Activated CD4-positive, alpha-beta T cell treated with anti-CD3 and anti-CD28 coated beads, Interleukin-2, amount 50 U/mL, for 1 hour (primary cell): Measurements from ENCODE around the gene SHFL.

Experiments
- DNase-seq: peaks from one replicate; pipeline ENCODE4 v3.0.0-alpha.2; 2020

SHFL gene

DNA sequence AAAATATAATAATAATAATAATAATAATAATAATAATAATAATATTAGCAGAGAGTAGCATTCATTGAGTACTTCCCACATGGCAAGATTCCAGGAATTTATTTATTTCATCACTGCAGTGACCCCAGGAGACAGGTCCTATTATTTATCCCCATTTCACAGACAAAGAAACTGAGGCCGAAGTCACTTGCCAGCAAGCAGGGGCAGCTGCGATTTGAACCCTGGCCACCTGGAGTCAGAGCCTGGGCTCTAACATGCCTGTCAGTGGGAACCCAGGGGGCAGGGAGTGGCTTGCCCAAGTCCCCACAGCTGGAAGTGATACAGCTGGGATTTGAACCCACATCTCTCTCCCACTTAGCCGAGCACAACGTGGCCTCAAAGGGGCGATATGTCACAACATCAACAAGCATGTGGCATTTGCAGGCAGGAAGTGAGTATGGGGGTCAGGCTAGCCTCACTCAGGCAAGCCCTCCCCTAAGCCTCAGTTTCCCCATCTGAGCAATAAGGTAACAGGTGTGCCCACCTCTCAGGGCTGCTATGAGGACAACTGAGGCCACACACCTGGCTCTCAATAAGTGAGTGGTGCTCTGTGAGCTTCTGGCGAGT lies 2.9 kb downstream of the SHFL start:
- no peak for DNase-seq

DNA sequence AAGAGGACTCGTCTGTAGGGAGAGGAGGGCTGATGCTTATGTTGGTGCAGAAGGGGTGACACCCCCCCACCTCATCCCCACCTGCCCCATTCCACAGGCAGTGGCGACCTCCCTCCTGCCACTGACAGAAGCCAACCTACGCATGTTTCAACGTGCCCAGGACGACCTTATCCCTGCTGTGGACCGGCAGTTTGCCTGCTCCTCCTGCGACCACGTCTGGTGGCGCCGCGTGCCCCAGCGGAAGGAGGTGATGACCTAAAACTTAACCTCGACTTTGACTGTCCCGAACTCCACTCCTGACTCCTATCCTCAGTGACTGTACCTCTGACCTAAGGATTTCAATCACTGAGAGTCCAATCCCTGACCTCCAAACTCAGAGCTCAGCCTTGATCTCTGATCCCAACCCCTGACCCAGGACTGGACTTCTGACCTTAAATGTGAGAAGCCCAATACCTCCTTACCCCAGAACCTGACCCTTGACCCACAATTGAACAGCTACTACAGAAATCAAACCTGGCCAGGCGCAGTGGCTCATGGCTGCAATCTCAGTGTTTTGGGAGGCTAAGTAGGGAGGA lies 3.8 kb downstream of the SHFL start:
- no peak for DNase-seq

DNA sequence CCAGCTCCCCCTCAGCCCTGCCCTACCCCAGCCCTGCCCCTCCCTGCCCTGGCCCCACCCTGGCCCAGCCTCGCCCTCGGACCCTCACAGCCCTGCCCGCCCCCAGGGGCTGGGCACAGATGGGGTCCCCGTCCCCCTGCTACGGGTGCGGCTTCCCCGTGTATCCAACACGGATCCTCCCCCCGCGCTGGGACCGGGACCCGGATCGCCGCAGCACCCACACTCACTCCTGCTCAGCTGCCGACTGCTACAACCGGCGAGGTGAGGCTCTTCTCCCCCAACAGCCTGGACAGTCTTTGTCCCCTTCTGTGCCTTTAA lies 5.2 kb downstream of the SHFL start:
- DNase-seq, result no peak

DNA sequence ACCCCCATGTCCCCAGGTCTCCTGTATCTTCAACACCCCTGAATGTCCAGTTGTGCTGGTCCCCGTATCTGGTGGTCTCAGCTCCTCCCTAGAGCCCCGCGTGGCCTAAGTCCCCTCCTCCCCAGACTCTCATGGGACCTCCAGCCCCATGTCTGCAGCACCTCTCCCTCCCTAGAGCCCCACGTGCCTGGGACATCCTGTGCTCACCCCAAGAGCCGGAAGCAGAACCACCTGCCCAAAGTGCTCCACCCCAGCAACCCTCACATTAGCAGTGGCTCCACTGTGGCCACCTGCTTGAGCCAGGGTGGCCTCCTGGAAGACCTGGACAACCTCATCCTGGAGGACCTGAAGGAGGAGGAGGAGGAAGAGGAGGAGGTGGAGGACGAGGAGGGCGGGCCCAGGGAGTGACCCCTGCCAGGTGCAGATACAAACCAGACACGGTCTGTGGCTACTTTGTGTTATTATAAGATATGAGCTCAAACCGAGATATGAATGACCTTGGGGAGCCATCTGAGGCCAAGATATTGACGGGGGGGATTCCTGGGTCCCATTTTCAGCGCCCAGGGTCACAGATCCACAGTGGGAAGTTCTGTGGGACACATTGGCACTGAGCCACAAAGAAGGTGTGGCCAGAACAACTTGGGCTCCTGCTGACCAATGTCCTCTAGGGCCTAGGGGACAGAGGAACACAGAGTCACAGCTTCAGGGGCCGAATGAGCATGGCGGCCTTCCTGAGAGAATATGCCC lies 6.0 kb downstream of the SHFL start:
- no peak for DNase-seq

DNA sequence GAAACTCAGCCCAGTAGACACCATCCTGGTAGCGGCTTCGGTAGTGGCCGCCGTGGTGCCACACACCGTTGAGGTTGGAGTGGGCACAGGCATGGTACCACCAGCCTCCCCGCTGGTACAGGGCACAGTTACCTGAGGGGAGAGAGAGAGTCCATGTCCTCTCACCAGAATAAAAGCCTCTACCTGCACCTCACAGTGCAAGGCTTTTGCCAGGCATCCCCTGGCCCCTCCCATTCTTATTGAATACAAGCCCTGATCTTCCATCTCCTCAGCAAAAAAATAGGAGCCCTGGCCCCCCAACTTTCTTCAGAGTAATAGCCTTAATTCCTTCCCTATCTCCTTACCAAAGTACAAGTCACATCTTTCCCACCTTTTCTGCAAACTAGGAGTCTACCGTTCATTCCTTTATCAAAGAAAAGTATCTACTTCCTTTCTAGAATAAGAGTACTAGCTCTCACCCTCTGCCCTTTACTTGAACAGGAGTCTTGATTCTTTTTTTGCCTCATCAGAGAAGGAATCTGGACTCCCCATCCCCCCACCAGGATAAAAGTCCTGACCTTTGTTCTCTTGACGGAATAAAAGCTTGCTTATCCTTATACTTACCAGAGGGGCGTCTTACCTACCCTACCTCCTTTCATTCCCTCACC lies 6.7 kb downstream of the SHFL start:
- no peak for DNase-seq

DNA sequence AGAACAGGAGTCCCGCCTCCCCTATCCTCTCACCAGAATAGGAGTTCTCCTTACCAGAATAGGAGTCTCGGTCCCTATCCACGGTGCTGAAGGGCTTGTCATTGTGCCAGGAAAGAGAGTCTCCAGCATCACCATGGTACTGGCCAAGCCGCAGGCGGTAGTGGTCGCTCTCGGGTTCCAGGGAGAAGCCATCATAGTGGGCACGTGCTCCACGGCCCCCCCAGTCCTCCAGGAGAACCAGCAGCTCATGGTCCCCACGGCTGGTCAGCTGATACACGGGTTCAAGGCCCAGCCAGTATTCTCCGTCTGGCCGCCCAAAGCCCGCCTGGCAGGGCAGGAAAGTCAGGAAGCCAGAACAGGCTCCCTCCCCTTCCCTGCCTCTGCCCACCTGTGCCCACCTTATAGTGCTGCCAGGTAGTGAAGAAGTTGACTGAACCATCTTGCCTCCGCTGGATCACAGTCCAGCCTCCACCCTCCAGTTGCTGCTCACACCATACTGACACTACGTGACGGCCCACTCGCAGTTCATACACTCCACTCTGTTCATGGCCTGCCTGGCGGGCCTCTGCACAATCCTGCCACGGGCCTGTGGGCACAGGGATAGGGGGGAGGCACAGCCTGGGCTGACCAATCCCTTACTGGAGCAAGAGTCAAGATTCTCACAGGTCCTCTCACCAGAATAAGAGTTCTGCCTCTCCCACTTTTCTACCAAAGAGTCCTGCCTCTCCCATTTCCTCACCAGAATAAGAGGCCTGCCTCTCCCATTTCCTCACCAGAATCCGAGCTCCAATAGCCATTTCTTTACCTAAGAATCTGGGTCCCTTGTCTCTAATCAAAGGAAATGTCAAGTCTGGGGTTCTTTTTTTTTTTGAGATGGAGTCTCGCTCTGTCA lies 7.4 kb downstream of the SHFL start:
- no peak for DNase-seq

DNA sequence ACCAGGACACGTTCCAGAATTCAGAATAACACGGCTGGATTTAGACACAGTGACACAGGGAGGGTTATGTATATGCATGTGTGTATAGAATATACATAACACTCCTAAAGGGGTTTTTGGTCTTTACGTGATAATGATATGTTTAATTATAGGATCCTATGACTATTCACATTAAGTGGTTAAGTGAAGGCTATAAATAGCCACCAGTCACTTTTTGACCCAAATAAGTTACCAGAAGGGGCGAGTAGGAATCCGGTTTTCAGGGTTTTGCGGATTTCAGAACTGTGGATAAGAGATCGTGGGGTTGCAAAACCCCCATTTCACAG lies 9.5 kb downstream of the SHFL start:
- no peak for DNase-seq

DNA sequence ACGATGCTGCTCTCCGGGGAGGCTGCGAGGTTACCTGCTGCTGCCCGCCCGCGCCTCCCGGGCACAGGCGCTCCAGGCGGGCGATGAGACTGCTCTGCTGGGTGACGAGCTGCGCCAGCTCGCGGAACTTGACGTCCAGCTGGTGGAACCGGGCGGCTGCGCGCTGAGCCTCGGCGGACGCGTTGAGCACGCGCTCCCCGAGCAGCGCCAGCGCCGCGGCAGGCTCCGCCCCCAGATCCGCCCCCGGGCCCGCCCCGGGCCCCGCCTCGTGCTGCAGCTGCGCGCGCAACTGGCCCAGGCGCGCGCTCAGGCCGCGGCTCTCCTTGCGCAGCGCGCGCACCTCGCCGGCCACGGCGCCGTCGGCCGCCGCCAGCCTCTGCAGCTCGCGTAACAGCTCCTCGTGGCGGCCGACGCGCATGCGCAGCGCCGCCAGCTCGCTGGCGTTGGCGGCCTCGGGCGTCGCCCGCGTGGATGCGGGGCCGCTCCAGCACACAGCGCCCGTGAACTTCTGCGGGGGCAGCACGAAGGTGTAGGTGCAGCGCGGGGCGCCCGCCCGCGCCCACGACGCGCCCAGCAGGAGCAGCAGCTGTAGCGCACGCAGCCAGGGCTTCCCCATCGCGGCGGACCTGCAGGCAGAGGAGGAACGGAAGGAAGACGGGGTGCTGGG lies 10.0 kb downstream of the SHFL start:
- peak; percentile 86 for DNase-seq

DNA sequence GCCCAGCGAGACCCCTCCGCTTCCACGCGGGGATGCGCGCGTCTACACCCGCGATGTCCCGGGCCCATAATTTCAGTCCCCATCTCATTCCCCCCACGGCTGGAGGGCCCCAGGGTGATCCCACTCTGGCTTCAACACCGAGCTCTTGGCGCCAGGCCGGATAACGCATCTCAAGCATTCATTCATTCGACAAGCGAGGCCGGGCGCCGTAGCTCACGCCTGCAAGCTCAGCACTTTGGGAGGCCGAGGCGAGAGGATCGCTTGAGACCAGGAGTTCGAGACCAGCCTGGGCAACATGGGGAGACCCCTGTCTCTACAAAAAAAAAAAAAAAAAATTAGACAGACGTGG lies 10.5 kb downstream of the SHFL start:
- DNase-seq, result no peak

DNA sequence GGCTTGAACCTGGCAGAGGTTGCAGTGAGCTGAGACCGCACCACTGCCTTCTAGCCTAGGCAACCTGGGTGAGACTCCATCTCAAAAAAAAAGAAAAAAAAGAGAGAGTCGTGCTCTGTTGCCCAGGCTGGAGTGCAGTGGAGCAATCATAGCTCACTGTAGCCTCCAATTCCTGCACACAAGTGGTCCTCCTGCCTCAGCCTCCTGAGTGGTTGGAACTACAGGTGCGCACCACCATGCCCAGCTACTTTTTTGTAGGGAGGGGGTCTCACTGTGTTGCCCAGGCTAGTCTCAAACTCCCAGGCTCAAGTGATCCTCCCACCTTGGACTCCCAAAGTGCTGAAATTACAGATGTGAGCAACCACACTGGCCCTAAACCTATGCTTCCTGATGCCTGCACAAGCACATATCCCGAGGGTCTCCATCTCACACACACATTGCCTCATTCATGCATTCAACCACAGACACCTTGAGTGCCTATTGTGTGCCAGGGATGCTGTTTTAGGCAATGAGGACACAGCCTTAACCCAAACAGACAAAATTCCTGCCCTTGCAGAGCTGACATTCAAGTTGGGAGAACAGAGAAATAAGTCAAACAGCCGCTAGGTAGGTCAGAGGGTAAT lies 14.2 kb downstream of the SHFL start:
- DNase-seq, result no peak

DNA sequence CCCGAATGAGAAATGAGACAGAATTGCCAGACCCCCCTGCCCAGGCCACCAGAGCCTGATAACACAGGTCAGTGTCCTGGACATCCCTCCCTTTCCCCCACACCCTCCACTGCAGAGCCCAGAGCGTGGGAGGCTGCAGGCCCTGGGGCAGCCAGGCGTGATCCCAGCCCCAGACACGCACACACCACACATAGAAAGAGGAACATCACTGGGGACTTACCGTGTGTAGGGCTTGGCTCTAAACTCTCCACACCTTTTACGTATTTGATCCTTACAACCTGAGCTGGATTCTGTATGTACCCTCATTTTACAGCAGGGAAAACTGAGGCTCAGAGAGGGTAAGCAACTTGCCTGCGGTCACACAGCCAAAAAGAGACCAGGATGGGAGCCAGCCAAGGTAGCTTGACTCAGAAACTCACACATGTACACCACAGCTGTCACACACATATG lies 16.7 kb downstream of the SHFL start:
- no peak for DNase-seq

DNA sequence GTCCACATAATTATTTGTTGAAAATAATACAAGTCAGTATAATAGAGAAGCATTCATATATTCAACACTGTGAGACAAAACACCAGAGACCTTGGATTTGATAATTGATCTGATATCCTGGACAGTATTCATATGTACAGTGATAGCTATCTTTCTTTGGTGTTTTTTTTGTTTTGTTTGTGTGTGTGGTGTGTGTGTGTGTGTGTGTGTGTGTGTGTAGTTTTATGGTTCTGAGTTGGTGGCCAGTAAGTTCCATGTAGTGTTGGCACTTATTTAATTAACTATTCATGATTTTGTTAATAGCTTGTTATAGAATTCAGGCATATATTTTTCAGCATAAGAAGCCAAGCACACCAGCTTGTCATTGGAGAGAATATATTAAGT lies 18.0 kb downstream of the SHFL start:
- DNase-seq, result no peak

DNA sequence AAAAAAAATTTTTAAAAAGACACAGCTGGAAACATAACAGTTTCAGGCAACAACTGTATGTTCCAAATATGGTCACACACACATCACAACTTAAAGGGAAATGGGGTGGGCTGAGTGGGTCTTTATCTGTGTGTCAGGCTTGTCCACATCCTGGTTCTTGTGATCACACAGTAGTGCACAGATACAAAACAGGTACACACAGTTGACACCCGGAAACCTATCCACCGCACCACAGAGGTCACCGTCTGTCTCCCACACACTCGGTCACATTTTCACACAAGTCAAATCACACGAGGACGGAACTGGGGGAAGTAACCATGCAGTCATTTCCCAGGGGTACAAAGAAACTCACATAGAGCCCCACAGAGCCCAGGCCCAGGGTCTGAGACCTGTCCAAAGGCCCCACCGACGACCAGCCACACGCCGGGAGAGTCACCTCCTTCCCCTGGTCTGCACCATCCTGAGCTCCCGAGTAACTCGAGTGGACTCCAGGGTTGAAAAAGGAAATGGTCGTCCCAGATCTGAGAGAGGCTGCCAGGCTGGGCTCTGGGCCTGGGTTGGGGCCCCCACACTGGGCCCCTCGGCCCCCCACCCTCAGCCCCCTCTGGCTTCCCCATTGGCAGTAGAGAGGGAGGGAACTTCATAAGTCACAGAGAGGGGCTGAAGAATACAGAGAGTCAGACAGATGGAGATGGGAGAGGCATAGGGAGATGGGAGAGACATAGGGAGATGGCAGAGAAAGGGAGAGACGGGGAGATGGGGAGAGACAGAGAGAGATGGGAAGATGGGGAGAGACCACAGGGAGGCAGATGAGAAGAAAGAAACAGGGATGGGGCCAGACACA lies 18.8 kb downstream of the SHFL start:
- peak; percentile 73 for DNase-seq

DNA sequence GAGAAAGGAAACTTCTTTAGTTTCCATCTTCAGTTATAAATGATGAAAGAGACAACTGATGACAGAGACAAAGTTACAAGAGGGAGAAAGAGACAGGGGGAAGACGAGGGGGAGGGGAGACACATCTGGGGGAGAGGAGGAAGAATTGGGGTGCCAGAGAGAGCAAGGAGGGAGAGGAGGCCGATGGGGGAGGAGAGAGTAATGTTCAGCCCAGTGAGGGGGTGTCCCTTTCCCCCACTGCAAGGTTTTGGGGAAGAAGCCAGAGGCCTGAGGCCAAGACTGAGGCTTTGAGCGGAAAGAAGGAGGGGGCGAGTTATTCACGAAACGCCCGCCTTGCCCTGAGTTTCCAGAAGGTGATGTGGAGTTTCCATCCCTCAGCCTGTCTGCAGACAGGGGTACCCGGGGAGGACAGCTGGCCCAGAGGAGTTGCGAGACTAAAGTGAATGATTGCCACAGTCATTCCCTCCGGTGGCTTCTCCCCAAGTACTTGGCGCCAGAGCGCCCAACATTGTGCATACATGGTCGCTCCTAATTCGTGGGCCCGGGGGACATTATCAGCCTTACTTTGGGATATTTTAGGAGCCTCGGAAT lies 19.5 kb downstream of the SHFL start:
- peak; percentile 70 for DNase-seq

DNA sequence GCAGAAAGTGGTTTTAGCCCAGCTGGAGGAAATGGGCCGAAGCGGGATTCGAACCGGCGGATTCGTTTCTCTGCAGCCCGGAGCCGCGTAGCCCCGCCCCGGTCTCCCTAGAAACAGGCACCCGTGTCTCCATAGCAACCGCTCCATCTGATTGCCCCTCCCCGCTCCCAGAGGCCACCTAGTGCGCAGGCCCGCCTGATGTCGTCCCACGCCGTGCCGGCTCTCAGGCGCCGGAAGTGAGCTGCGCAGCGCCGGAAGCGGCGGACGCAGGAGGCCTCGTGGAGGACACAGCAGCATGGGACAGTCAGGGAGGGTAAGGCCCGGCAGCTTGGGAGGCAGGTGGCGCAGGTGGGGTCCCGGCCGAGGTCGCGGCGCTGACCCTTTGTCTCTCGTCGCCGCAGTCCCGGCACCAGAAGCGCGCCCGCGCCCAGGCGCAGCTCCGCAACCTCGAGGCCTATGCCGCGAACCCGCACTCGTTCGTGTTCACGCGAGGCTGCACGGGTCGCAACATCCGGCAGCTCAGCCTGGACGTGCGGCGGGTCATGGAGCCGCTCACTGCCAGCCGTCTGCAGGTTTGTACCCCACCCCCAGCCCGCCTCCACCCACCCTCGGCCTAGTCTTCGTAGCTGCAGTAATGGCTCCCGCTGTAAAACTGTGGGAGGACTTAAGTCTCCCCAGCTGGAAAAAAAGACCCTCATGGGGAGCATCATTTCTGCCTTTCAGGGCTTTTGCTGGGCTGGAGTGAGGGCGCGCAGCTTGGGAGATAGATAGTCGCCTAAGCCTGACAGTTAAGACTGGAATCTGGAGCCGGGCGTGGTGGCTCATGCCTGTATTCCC lies 20.2 kb downstream of the SHFL start, which contains the start of gene PPAN:
TSS of gene PPAN (plus strand) at position 263 of the 837 bp plus-strand sequence. CDS start at position 296, 33 bp downstream.
- peak; percentile 95 for DNase-seq

DNA sequence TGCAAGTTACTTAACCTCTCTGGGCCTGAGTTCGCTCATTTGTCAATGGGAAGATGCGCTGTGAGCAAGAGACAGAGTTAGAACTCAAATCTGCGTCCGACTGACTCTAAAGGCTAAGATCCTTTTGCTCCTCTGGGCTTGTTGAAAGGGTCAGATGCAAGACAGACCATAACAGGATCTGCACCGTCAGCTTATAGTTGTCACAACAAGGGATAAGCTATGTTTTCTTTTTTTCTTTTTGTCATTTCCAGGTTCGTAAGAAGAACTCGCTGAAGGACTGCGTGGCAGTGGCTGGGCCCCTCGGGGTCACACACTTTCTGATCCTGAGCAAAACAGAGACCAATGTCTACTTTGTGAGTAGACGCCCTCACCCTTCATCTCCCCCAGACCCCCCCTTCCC lies 21.1 kb downstream of the SHFL start:
- DNase-seq, result no peak

DNA sequence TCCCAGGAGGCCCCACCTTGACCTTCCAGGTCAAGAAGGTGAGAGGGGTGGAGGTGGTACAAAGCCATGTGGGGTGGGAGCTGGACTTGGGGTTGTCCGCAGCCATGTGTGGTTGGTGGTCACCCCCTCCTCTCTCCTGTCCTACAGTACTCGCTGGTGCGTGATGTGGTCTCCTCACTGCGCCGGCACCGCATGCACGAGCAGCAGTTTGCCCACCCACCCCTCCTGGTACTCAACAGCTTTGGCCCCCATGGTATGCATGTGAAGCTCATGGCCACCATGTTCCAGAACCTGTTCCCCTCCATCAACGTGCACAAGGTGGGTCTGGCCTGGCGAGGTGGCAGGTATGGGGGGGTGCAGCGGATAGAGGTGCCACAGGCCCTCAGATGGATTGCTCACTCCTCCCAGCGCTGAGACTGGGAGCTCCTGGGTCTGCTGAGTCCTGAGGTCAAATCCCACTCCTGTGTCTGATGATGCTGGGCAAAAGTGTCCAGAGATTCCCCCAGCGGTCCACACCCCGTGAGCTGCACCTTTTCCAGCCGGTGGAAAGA lies 21.8 kb downstream of the SHFL start:
- no peak for DNase-seq

DNA sequence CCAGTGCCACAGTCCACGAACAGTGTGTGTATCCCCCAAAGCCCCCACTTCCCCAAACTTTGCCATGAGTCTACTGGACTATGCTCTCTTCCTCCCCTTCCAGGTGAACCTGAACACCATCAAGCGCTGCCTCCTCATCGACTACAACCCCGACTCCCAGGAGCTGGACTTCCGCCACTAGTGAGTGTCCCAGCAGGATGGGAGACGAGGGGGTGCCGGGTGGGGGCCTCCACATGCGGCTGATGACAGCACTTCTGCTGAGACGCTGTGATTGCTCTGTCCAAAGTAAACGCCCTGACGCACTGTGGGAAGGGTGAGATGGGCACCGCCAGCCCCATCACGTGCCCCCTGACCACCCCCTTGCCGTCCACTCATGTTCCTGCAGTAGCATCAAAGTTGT lies 23.4 kb downstream of the SHFL start:
- no peak for DNase-seq
